Endothelial cell of umbilical vein (primary cell): Measurements from ENCODE around the gene BCAN. TPM values are rescaled to one million over a fixed set of nuclear protein-coding genes. Genes with fewer than 3 reads are reported as not detected.
A peak's percentile ranks its signal among the peaks of the same experiment; 100 is the strongest.

Source experiments
- BruUV-seq: library from RNA; stranded (reverse); fragments of 400-500 nt; replicated peaks from 2 replicates; lab custom pipeline; 2021; lab: Mats Ljungman, UMichigan
- CTCF ChIA-PET: fragments of 300-600, 350-600 bp; sonication (Branson Sonifier 250); formaldehyde crosslinking; loops from one replicate; lab custom pipeline; 2021; ENCODE audit warnings: antibody characterized with exemption, inconsistent platforms; lab: Charles Lee
- POLR2A ChIA-PET: fragments of 300-600, 350-600 bp; sonication (Branson Sonifier 250); formaldehyde crosslinking; loops from one replicate; lab custom pipeline; 2021; ENCODE audit warnings: antibody characterized with exemption, inconsistent platforms; lab: Charles Lee
- DNase-seq: peaks from one replicate; pipeline ENCODE4 v3.0.0-alpha.2; 2011; ENCODE audit warnings: low read depth, low spot score
- FAIRE-seq: peaks from 2 replicates; lab custom pipeline; 2011; peaks lifted over from hg19 to GRCh38; lab: Jason Lieb, UNC
- H2AFZ ChIP-seq: 2 replicates; pipeline ENCODE4 v1.6.0; 2012; ENCODE audit warnings: low read depth, low read length, control low read depth, inconsistent platforms
- H3K27ac ChIP-seq: 2 replicates; pipeline ENCODE4 v1.5.1; 2011; ENCODE audit warnings: low read depth, mild to moderate bottlenecking, control low read depth, low read length, moderate library complexity; ENCODE audit not compliant: insufficient read depth
- H3K27me3 ChIP-seq, 2 experiments: 2 replicates each; pipeline versions ENCODE4 v1.6.0 to v1.6.1; 2011; ENCODE audit warnings: low read length in 2 of 2, mixed read lengths in 1 of 2; ENCODE audit not compliant: control insufficient read depth in 2 of 2, insufficient read depth in 2 of 2
- H3K36me3 ChIP-seq, 2 experiments: 2 replicates in 1 of 2; 3 replicates in 1 of 2; pipeline ENCODE4 v1.5.1; 2011; ENCODE audit warnings: low read length in 2 of 2, mild to moderate bottlenecking in 1 of 2, moderate library complexity in 1 of 2; ENCODE audit not compliant: control insufficient read depth in 2 of 2, insufficient read depth in 2 of 2; ENCODE audit errors: extremely low read depth in 1 of 2
- H3K4me1 ChIP-seq: 3 replicates; pipeline ENCODE4 v1.5.1; 2011; ENCODE audit warnings: mild to moderate bottlenecking, low read length; ENCODE audit not compliant: control insufficient read depth, insufficient read depth; ENCODE audit errors: extremely low read depth
- H3K4me2 ChIP-seq: 2 replicates; pipeline ENCODE4 v1.6.1; 2011; ENCODE audit warnings: low read length, control low read depth, mixed read lengths; ENCODE audit not compliant: insufficient read depth
- H3K4me3 ChIP-seq, 3 experiments: fragments of 200-600 bp in 1 of 3; sonication (generic), shearing (Covaris generic) in 1 of 3; replicated peaks in 1 of 3; 2 replicates each; pipeline ENCODE4 v1.5.1; 2011 to 2016; ENCODE audit warnings: control low read depth in 3 of 3, low read length in 3 of 3, mild to moderate bottlenecking in 2 of 3, inconsistent platforms in 1 of 3, low read depth in 1 of 3, moderate library complexity in 1 of 3; ENCODE audit not compliant: insufficient read depth in 1 of 3
- H3K79me2 ChIP-seq: 2 replicates; pipeline ENCODE4 v1.6.0; 2012; ENCODE audit warnings: low read length, inconsistent platforms; ENCODE audit not compliant: control insufficient read depth, insufficient read depth
- H3K9ac ChIP-seq: replicated peaks from 2 replicates; pipeline ENCODE3; 2011; ENCODE audit warnings: low read length, control low read depth; ENCODE audit not compliant: insufficient read depth; ENCODE audit errors: extremely low read depth
- H3K9me1 ChIP-seq: replicated peaks from 3 replicates; pipeline ENCODE4 v1.6.0; 2011; ENCODE audit warnings: mild to moderate bottlenecking, low read length; ENCODE audit not compliant: control insufficient read depth, insufficient read depth; ENCODE audit errors: extremely low read depth
- H3K9me3 ChIP-seq: replicated peaks from 2 replicates; pipeline ENCODE4 v1.5.1; 2012; ENCODE audit warnings: low read length, inconsistent platforms; ENCODE audit not compliant: control insufficient read depth, insufficient read depth
- H4K20me1 ChIP-seq: replicated peaks from 2 replicates; pipeline ENCODE3; 2011; ENCODE audit warnings: mild to moderate bottlenecking, low read length; ENCODE audit not compliant: control insufficient read depth, insufficient read depth; ENCODE audit errors: extremely low read depth
- EZH2 ChIP-seq: IDR thresholded peaks from 2 replicates; pipeline ENCODE4 v1.6.1; 2012; ENCODE audit warnings: borderline replicate concordance, low read depth, mild to moderate bottlenecking, moderate library complexity, low read length, inconsistent platforms; ENCODE audit not compliant: severe bottlenecking
- FOS ChIP-seq: IDR thresholded peaks from 2 replicates; pipeline ENCODE4 v1.6.1; 2011; ENCODE audit warnings: mild to moderate bottlenecking, low read length, moderate library complexity, borderline replicate concordance; ENCODE audit not compliant: insufficient read depth
- GATA2 ChIP-seq: IDR thresholded peaks from 2 replicates; pipeline ENCODE4 v1.7.0; 2011; ENCODE audit warnings: low read depth, mild to moderate bottlenecking, moderate library complexity, mixed read lengths, low read length; ENCODE audit not compliant: insufficient read length, insufficient read depth
- JUN ChIP-seq: IDR thresholded peaks from 2 replicates; pipeline ENCODE4 v1.6.1; 2011; ENCODE audit warnings: borderline replicate concordance, low read depth; ENCODE audit not compliant: insufficient read length, insufficient read depth
- MYC ChIP-seq: IDR thresholded peaks from one replicate; pipeline ENCODE4 v1.6.1; 2011; ENCODE audit warnings: mild to moderate bottlenecking, low read depth, low read length
- POLR2A ChIP-seq: IDR thresholded peaks from 2 replicates; pipeline ENCODE4 v1.6.1; 2012; ENCODE audit warnings: low read depth, mild to moderate bottlenecking, control low read depth, low read length
- POLR2AphosphoS5 ChIP-seq: IDR thresholded peaks from 2 replicates; pipeline ENCODE4 v1.6.1; 2012; ENCODE audit warnings: low read depth, mild to moderate bottlenecking, control low read depth, low read length, moderate library complexity; ENCODE audit not compliant: insufficient read depth
- dilution Hi-C: fragments of 300-500 bp; cut with MboI; formaldehyde crosslinking; loops from one replicate; pipeline ENCODE4 v1.15.0; 2019; ENCODE audit warnings: low sequenced_read_pairs; ENCODE audit not compliant: extremely low pct_ligation_motif_present
- intact Hi-C: fragments of 100-400 bp; cut with micrococcal nuclease; formaldehyde crosslinking; loops from one replicate; pipeline ENCODE4 v1.10.0; 2022
- polyA plus RNA-seq, 4 experiments: library from polyadenylated mRNA; depleted of rRNA in 3 of 4; stranded (reverse) in 3 of 4; unstranded in 1 of 4; fragments of >200 nt; gene quantifications; 2 replicates each; pipeline versions ENCODE4 v1.2.1 to v1.2.3, GENCODE V29; 2011 to 2012; ENCODE audit warnings: missing spikeins in 1 of 4
- total RNA-seq: library from RNA; stranded (reverse); gene quantifications from 2 replicates; pipeline ENCODE4 v1.2.3, GENCODE V29; 2021
- TF ChIP-seq, protein P1 (sequence below), 2 donors: IDR thresholded peaks; 1 replicate in 1 of 2; 2 replicates in 1 of 2; pipeline ENCODE4 v1.5.1; 2011; ENCODE audit warnings: low read length in 2 of 2, mild to moderate bottlenecking in 2 of 2, moderate library complexity in 2 of 2, control low read depth in 1 of 2, inconsistent platforms in 1 of 2, low read depth in 1 of 2; ENCODE audit not compliant: insufficient read depth in 1 of 2; ENCODE audit errors: extremely low read depth in 1 of 2
- TF ChIP-seq, protein P2 (sequence below): IDR thresholded peaks from 2 replicates; pipeline ENCODE4 v1.6.1; 2011; ENCODE audit not compliant: insufficient read depth, insufficient read length

BCAN gene
- total and polyA plus RNA-seq, 2 donors (not counting 3 experiments of a cell fraction or from before 2014, with no cell fraction given): 0.15 TPM; not detected in 1

DNA sequence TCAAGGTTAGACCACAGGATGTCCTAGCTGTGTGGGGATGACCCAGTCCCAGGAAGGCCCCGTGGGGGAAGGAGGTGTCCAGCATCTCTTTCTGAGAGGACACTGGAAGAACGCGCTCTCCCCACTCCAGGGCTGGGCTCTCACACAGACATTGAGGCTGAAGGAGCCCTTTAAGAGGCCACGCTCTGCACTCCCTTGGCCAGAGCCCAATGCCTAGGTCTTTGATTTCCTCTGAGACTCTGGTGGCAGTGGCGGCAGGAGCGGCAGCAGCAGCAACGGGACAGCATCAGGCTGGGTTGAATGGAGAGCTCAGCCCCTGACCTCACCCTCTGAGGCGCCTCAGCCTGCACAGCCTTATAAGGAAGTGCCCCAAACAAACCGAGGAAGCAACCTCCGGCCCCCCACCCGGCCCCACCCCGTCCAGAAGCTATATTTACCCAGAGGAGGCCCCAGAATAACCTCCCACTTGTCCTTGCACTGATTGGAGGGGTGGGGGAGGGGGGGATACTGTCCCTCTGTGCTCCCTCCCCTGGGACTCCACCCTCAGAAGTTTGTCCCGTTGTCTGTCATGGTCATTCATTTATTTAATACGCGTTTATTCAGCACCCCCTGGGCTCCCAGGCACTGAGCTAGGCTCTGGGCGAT is 23.0 kb downstream of the BCAN start:
- no peak for TF ChIP-seq POLR2A
- TF ChIP-seq FOS: no peak
- no peak for TF ChIP-seq JUN
- no peak for TF ChIP-seq POLR2AphosphoS5
- TF ChIP-seq EZH2: no peak
- TF ChIP-seq, protein P1, sequence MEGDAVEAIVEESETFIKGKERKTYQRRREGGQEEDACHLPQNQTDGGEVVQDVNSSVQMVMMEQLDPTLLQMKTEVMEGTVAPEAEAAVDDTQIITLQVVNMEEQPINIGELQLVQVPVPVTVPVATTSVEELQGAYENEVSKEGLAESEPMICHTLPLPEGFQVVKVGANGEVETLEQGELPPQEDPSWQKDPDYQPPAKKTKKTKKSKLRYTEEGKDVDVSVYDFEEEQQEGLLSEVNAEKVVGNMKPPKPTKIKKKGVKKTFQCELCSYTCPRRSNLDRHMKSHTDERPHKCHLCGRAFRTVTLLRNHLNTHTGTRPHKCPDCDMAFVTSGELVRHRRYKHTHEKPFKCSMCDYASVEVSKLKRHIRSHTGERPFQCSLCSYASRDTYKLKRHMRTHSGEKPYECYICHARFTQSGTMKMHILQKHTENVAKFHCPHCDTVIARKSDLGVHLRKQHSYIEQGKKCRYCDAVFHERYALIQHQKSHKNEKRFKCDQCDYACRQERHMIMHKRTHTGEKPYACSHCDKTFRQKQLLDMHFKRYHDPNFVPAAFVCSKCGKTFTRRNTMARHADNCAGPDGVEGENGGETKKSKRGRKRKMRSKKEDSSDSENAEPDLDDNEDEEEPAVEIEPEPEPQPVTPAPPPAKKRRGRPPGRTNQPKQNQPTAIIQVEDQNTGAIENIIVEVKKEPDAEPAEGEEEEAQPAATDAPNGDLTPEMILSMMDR (IDR thresholded peaks at IDR 0.05; ENCODE audit: extremely low read depth in 1 of 2, insufficient read depth in 1 of 2, low read depth in 1 of 2, low read length in 2 of 2): no peak
- no peak for TF ChIP-seq GATA2
- TF ChIP-seq MYC: no peak
- TF ChIP-seq, protein P2, sequence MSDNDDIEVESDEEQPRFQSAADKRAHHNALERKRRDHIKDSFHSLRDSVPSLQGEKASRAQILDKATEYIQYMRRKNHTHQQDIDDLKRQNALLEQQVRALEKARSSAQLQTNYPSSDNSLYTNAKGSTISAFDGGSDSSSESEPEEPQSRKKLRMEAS: no peak
- H3K79me2 ChIP-seq: no peaks in the 10 kb centered on the region
- no peaks in the 10 kb centered on the region for H4K20me1 ChIP-seq
- POLR2A ChIA-PET: interaction anchor here (0.6 to 1.6 kb wide), 3 partner anchors 12 to 198 kb away, joined by 3 to 9 read pairs (median 3); partner anchors contain the start of genes ISG20L2 and METTL25B
- peak overlapping the region; percentile 26 for H3K27ac ChIP-seq
- CTCF ChIA-PET: interaction anchor here (1.0 to 4.8 kb wide), 5 partner anchors 11 to 263 kb away, joined by 3 to 59 read pairs (median 4); partner anchors contain the start of gene NES
- H3K4me2 ChIP-seq: peak overlapping the region; percentile 9
- peaks cover 48% of the 10 kb centered on the region for H3K4me1 ChIP-seq
- TSS peak; percentile 27 for BruUV-seq
- dilution Hi-C loops (no loop called here), intact Hi-C loops (no loop called here)
- H3K9me3 ChIP-seq: no peaks in the 10 kb centered on the region
- no peak for DNase-seq
- no peak overlapping the region for H3K4me3 ChIP-seq
- no peak overlapping the region for H3K9ac ChIP-seq
- no peaks in the 10 kb centered on the region for H3K36me3 ChIP-seq
- H3K27me3 ChIP-seq: no peaks in the 10 kb centered on the region
- no peaks in the 10 kb centered on the region for H3K9me1 ChIP-seq
- H2AFZ ChIP-seq: peak overlapping the region; percentile 49
- FAIRE-seq: peak; percentile 80
